ENCODE measurements around the gene REM1. TPM values are rescaled to one million over a fixed set of nuclear protein-coding genes. Genes with fewer than 3 reads are reported as not detected.

The REM1 gene
- total RNA-seq, 2 experiments from 2014 or later = not detected

- CTCF ChIA-PET = interaction anchor here (0.8 to 2.2 kb wide), 3 partner anchors 16 to 26 kb away, joined by 3 to 8 read pairs (median 3); no protein-coding TSS in a partner anchor
- POLR2A ChIA-PET = no interaction called here
These were observed 1.2 kb downstream of the REM1 start for GRCh38 chr20:31476294-31476585.

- ChIA-PET CTCF (interaction anchor here (0.8 kb wide), 1 partner anchor 20 kb away, joined by 3 read pairs; no protein-coding TSS in a partner anchor), POLR2A (no interaction called here)
These were observed 1.6 kb downstream of the REM1 start for GRCh38 chr20:31476643-31477215.

DNA sequence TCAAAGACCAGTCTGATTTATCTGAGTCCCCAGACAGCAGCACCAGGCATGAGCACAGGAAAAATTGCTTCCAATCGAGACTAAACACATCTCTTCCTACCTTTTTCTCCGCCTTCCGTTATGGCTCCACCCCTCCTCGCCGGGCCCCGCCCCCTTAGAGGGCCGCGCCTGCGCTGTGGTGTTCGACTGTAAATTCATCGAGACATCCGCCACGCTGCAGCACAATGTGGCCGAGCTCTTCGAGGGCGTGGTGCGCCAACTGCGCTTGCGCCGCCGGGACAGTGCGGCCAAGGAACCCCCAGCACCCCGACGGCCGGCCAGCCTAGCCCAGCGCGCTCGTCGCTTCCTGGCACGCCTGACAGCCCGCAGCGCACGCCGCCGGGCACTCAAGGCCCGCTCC lies 8.9 kb downstream of the REM1 start:
- ChIA-PET CTCF (interaction anchor here (0.7 kb wide), 1 partner anchor 21 kb away, joined by 4 read pairs; no protein-coding TSS in a partner anchor), POLR2A (no interaction called here)

DNA sequence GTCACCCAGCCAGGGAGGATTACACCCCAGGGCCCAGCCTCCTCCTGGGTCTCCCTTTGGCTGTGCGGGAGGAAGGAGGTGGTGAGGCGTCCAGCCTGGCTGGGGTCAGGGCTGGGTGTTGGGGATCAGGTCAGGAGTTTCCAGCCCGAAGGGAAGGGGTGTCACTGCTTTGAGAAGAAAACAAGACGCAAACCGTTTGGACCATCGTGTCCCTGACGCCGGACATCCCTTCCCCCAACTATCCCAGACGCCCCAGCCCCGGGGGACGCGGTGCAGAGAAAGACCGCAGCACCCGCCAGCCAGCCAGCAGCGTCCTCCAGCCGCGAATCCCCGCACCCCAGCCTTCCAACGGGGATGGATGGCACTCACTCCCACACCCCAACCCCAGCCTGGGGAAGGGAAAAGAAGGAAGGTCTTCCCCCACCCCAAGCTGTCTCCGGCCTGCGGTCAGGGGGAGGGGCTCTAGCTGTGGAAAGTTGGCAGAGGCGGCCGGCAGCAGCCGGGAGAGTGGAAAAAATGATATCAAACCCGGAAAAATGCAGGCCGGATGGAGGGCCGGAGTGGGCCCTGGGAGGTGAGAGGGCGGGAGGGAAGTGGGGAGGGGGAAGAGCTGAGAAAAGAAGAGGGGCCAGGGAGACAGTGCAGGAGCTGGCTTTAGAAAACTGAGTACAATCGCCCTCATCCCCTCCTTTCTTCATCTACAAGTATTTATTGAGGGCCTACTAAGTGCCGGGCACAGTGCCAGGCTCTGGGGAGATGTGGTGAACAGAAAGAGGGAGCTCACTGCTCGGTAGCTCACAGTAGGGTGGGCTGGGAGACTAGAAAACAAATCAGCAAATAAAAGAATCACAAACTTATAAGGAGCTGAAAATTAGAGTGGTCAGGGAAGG lies 10.6 kb downstream of the REM1 start:
- CTCF ChIA-PET = interaction anchor here (3.3 kb wide), 1 partner anchor 17 kb away, joined by 15 read pairs; no protein-coding TSS in a partner anchor
- POLR2A ChIA-PET = no interaction called here

DNA sequence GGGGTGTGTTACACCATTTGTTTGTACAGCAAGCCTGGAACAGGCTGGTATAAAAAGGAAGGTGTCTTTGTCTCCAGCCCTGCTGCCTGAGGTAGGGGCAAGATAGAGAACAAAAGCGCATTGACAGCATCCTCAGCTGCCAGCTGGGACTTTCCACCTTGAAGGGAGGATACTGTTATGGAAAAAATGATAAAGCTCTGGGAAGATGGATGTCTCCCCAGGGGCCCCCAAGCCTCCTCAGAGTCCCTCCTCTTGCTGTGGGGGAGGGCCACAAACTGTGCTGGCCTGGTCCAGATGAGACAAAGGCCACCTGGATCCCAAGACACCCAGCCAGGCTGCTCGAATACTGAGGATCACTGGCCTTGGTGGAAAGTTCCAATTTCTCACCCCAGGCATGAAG lies 13.0 kb downstream of the REM1 start:
- ChIA-PET POLR2A (no interaction called here), CTCF (interaction anchor here (2.2 kb wide), 1 partner anchor 15 kb away, joined by 12 read pairs; no protein-coding TSS in a partner anchor)

DNA sequence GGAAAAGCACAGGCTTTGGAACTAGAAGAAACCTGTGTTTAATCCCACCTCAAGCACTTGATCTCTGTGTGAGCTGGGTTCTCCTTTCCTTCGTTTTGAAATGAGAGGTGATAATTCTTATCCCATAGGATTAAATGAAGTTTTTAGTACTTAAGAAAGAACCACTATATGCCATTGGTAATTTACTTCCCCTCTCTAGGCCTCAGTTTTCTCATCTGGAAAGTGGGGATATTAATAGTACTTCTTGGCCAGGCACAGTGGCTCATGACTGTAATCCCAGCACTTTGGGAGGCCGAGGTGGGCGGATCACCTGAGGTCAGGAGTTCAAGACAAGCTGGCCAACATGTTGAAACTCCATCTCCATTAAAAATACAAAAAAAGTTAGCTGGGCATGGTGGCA lies 14.1 kb downstream of the REM1 start:
- ChIA-PET CTCF (interaction anchor here (2.2 kb wide), 1 partner anchor 14 kb away, joined by 12 read pairs; no protein-coding TSS in a partner anchor), POLR2A (no interaction called here)

DNA sequence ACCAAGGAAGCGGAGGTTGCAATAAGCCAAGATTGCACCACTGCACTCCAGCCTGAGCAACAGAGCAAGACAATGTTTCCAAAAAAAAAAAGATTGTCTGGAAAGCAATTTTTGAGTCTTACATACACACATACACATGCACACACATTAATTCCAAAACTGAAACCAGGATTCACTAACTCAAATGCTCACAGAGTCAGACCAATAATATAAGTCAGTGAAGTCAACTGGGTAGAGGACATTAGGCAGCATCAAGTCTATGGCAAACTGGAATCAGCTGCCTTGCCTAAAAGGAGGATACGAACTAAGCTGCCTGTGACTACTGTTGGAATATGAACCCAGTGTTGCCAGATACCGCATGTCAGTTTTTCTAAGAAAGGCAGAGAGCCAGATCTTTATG lies 15.7 kb downstream of the REM1 start:
- ChIA-PET POLR2A (no interaction called here), CTCF (interaction anchor here (1.2 kb wide), 1 partner anchor 30 kb away, joined by 4 read pairs; no protein-coding TSS in a partner anchor)

GRCh38 chr20:31494131-31494530 lies 19.0 kb downstream of the REM1 start:
- ChIA-PET CTCF (interaction anchor here (0.9 kb wide), 1 partner anchor 9 kb away, joined by 3 read pairs; no protein-coding TSS in a partner anchor), POLR2A (no interaction called here)

- POLR2A ChIA-PET = no interaction called here
- CTCF ChIA-PET = no interaction called here
These were observed 21.7 kb downstream of the REM1 start for GRCh38 chr20:31496761-31497295.

GRCh38 chr20:31497838-31498540 lies 22.9 kb downstream of the REM1 start:
- ChIA-PET CTCF (no interaction called here), POLR2A (no interaction called here)

DNA sequence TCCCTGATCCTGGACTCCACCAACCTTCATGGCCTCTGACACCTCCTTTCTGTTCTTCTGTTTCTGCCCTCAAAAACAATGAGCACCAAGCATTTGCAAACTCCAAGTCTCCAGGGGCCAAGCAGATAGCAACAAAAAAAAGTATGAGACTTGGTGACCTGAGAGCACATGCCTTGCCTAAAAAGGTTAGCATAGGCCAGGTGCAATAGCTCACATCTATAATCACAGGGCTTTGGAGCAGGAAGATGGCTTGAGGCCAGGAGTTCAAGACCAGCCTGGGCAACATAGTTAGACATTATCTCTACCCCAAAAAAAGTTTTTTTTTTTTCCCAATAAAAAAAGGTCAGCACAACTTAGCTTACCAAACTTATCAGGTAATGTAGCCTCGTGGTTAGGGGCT lies 25.4 kb downstream of the REM1 start:
- ChIA-PET CTCF (no interaction called here), POLR2A (no interaction called here)

- ChIA-PET CTCF (interaction anchor here (0.6 to 3.3 kb wide), 19 partner anchors 7 to 365 kb away, joined by 3 to 39 read pairs (median 4); partner anchors contain the start of genes DEFB124, HM13 and REM1), POLR2A (interaction anchor here (0.6 kb wide), 1 partner anchor 172 kb away, joined by 8 read pairs; no protein-coding TSS in a partner anchor)
These were observed 28.0 kb downstream of the REM1 start for GRCh38 chr20:31502884-31503673.

GRCh38 chr20:31505903-31506302 lies 30.8 kb downstream of the REM1 start:
- POLR2A ChIA-PET = no interaction called here

GRCh38 chr20:31508517-31509244 lies 33.6 kb downstream of the REM1 start:
- POLR2A ChIA-PET = no interaction called here
- CTCF ChIA-PET = no interaction called here

More at GRCh38 chr20:31505903-31506302, 30.8 kb downstream of the REM1 start:
- CTCF ChIA-PET = no interaction called here

GRCh38 chr20:31514154-31515071 lies 39.3 kb downstream of the REM1 start, which contains the start of gene HM13:
Gene HM13 (plus strand): TSS chr20:31514442. CDS start chr20:31514552, 110 bp downstream.
- POLR2A ChIA-PET = interaction anchor here (0.6 kb wide), 1 partner anchor 10 kb away, joined by 5 read pairs; no protein-coding TSS in a partner anchor
- CTCF ChIA-PET = interaction anchor here (1.0 to 3.2 kb wide), 4 partner anchors 12 to 98 kb away, joined by 4 to 24 read pairs (median 5); no protein-coding TSS in a partner anchor

DNA sequence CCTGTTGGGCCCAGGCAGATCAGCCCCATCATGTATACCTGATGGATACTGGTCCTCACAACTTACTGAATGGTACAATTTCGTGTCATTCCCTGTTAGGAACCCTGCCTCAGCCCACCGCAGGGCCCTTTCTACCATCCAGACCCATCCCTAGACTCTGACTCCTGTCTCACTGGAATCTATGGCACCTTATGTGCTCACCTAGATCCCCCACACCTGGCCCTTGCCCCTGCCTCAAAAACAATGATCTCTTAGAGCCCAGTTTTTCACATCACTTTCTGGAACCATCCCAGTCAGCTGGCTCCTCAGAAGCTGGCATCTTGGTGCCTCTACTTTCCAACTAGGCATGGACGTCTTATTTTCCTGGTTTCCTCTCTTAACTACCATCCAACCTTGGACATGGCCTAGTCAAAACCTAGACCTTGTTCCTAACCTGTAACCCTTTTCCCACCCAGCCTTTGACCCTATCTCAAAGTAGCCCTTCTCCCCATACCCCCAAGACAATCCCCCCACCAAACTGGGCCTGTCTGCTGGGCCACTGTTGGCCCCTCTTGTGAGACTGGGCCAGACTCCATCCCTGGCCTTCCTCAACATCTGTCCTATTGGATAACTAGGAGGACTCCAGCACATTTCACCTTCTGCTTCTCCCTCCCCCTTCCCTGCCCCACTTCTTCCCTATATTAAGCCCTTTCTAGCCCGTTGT lies 40.1 kb downstream of the REM1 start:
- POLR2A ChIA-PET = no interaction called here

GRCh38 chr20:31515775-31516107 lies 40.7 kb downstream of the REM1 start:
- ChIA-PET POLR2A (no interaction called here), CTCF (no interaction called here)

More for the DNA sequence above, 40.1 kb downstream of the REM1 start:
- CTCF ChIA-PET = interaction anchor here (1.5 to 3.2 kb wide), 2 partner anchors 12 to 97 kb away, joined by 5 to 24 read pairs; no protein-coding TSS in a partner anchor
